ENCODE results near the gene MOV10L1.
"Not testable (repeated sequence)": the region's sequence is repeated elsewhere in the genome, so short reads cannot be mapped to it uniquely, and the experiment has no call there.

The MOV10L1 gene

DNA sequence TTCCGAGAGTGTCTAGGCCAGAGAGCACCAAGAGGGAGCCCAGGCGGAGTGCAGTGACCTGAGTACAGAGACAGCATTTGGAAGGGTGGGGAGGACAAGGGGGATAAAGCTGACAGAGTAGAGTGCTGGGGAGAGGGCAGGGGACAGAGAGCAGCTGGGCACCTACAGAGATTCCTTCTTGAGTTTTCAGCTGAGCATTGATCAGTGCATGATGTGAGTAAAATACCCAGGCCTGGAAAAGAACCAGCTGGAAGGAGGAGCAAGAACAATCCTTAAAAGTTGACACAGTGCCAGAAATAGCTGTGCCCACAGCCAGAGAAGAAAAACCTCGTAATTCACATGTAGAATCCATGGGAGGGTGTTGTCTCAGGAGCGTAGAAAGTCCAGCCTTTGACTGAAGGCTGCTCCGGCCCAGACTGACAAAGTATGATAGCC, 46.8 kb downstream of the MOV10L1 start:
- no peak for DNase-seq (ENCODE audit: low spot score)
- TF ChIP-seq CTCF (IDR thresholded peaks at IDR 0.05; ENCODE audit: extremely low read depth, insufficient read depth, missing control alignments) = no peak
- in situ Hi-C loops (cut with MboI; ENCODE audit: low pct_unique_long_range_greater_than_20kb, low sequenced_read_pairs, unreplicated experiment) = no loop called here

- in situ Hi-C loops (cut with MboI; ENCODE audit: low pct_unique_long_range_greater_than_20kb, low sequenced_read_pairs, unreplicated experiment); DNase-seq (ENCODE audit: low spot score): not testable (repeated sequence)
Observed at GRCh38 chr22:50137277-50137676, 47.5 kb downstream of the MOV10L1 start.

- DNase-seq (ENCODE audit: low spot score) = no peak
- TF ChIP-seq CTCF (IDR thresholded peaks at IDR 0.05; ENCODE audit: extremely low read depth, insufficient read depth, missing control alignments) = no peak
- in situ Hi-C loops (cut with MboI; ENCODE audit: low pct_unique_long_range_greater_than_20kb, low sequenced_read_pairs, unreplicated experiment) = no loop called here
Observed at GRCh38 chr22:50138041-50138440, 48.2 kb downstream of the MOV10L1 start.

GRCh38 chr22:50138988-50139387, 49.2 kb downstream of the MOV10L1 start:
- in situ Hi-C loops (cut with MboI; ENCODE audit: low pct_unique_long_range_greater_than_20kb, low sequenced_read_pairs, unreplicated experiment) = no loop called here
- TF ChIP-seq CTCF (IDR thresholded peaks at IDR 0.05; ENCODE audit: extremely low read depth, insufficient read depth, missing control alignments) = no peak
- no peak for DNase-seq (ENCODE audit: low spot score)

- DNase-seq (ENCODE audit: low spot score) = no peak
- in situ Hi-C loops (cut with MboI; ENCODE audit: low pct_unique_long_range_greater_than_20kb, low sequenced_read_pairs, unreplicated experiment) = loop anchor here (10.0 kb wide), 1 partner anchor 65 kb away; the partner anchor contains the start of gene SELENOO
- TF ChIP-seq CTCF (IDR thresholded peaks at IDR 0.05; ENCODE audit: extremely low read depth, insufficient read depth, missing control alignments) = no peak
Observed at GRCh38 chr22:50139843-50140415, 50.1 kb downstream of the MOV10L1 start.

DNA sequence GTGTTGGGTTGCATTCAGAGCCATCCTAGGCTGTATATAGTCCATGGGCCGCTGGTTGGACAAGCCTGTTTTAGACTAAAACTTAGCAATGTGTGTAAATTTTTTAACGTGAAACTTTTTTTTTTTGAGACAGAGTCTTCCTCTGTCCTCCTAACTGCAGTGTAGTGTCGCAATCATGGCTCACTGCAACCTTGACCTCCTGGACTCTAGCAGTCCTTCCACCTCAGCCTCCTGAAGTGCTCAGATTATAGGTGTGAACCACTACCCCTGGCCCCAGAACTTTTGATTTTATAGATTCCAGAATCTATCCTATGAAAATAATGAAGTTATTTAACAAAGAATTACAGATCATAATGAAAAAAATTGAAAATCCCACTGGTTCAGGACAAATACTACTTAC, 50.8 kb downstream of the MOV10L1 start:
- no peak for TF ChIP-seq CTCF (IDR thresholded peaks at IDR 0.05; ENCODE audit: extremely low read depth, insufficient read depth, missing control alignments)
- in situ Hi-C loops (cut with MboI; ENCODE audit: low pct_unique_long_range_greater_than_20kb, low sequenced_read_pairs, unreplicated experiment) = loop anchor here (10.0 kb wide), 1 partner anchor 64 kb away; the partner anchor contains the start of gene SELENOO
- DNase-seq (ENCODE audit: low spot score) = no peak

- DNase-seq (ENCODE audit: low spot score) = no peak
- no peak for TF ChIP-seq CTCF (IDR thresholded peaks at IDR 0.05; ENCODE audit: extremely low read depth, insufficient read depth, missing control alignments)
- in situ Hi-C loops (cut with MboI; ENCODE audit: low pct_unique_long_range_greater_than_20kb, low sequenced_read_pairs, unreplicated experiment) = loop anchor here (10.0 kb wide), 1 partner anchor 63 kb away; the partner anchor contains the start of gene SELENOO
Observed at GRCh38 chr22:50141462-50141861, 51.7 kb downstream of the MOV10L1 start.

Measured in GM13977 (cell line).